Loucy (cell line): ENCODE data around the gene CDH13.

Experiments
- EZH2phosphoT487 ChIP-seq: fragments of 200-600 bp; IDR thresholded peaks from 2 replicates; pipeline ENCODE4 v1.6.1; 2018; ENCODE audit warnings: antibody characterized with exemption, mild to moderate bottlenecking, moderate library complexity, borderline replicate concordance
- TF ChIP-seq, protein P1 (sequence below): fragments of 200-600 bp; sonication (generic); conservative IDR thresholded peaks from 2 replicates; pipeline ENCODE4 v1.5.1; 2014; ENCODE audit warnings: mild to moderate bottlenecking, antibody characterized with exemption, low read length

DNA sequence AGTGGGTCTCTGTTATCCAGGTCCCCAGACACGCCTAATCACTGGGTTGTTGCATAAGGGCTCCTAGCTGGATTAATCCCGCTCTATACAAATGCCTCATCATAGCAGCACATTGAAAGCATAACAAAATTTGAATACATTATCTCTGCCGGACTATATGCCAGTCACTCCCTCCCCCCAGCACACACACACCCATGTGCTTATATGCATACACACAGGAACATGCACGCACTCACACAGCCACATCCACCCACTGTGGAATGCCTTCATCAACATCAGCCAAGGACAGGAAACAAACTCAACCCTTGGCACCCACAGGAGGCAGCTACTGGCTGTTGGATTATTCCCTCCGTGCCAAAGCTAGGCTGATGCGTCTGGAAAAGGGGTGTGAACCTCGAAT lies 3.5 kb upstream of the CDH13 start:
- no peak for TF ChIP-seq EZH2phosphoT487
- TF ChIP-seq, protein P1, sequence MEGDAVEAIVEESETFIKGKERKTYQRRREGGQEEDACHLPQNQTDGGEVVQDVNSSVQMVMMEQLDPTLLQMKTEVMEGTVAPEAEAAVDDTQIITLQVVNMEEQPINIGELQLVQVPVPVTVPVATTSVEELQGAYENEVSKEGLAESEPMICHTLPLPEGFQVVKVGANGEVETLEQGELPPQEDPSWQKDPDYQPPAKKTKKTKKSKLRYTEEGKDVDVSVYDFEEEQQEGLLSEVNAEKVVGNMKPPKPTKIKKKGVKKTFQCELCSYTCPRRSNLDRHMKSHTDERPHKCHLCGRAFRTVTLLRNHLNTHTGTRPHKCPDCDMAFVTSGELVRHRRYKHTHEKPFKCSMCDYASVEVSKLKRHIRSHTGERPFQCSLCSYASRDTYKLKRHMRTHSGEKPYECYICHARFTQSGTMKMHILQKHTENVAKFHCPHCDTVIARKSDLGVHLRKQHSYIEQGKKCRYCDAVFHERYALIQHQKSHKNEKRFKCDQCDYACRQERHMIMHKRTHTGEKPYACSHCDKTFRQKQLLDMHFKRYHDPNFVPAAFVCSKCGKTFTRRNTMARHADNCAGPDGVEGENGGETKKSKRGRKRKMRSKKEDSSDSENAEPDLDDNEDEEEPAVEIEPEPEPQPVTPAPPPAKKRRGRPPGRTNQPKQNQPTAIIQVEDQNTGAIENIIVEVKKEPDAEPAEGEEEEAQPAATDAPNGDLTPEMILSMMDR: no peak
